Posterior vena cava (tissue), 2 donors: Measurements from ENCODE around the gene CASR. TPM values are rescaled to one million over a fixed set of nuclear protein-coding genes. Genes with fewer than 3 reads are reported as not detected.

ENCODE experiments used
- DNase-seq: peaks from one replicate; pipeline ENCODE4 v3.0.0-alpha.2; 2020; ENCODE audit warnings: low spot score
- intact Hi-C, 2 donors: fragments of 100-400 bp; cut with DNase I; formaldehyde crosslinking; loops; one replicate each; pipeline versions ENCODE4 v1.14.1 to v1.14.2; 2022 to 2023
- total RNA-seq, 2 donors: library from RNA; stranded (reverse); fragmentation: NEBNext Ultra II Directional; extraction: Animal tissue kit (Norgen Biotek cat#: 25700); gene quantifications; one replicate each; pipeline ENCODE4 v1.2.1, GENCODE V29; 2021
- donor health status: DM: yes; HTN: yes; CAD: no.
- donor health status: DM: yes; HTN: yes; CAD: no.

CASR gene
- total RNA-seq, 2 donors from 2014 or later: not detected

GRCh38 chr3:122253581-122253980 is 70.1 kb downstream of the CASR start:
- DNase-seq: no peak
- intact Hi-C loops: no loop called here

- no peak for DNase-seq
- intact Hi-C loops: no loop called here
Observed at GRCh38 chr3:122255757-122256439, 72.4 kb downstream of the CASR start.

GRCh38 chr3:122257644-122258364 is 74.3 kb downstream of the CASR start:
- intact Hi-C loops: no loop called here

GRCh38 chr3:122258757-122259371 is 75.4 kb downstream of the CASR start:
- peak; percentile 83 for DNase-seq
- intact Hi-C loops: no loop called here

More at GRCh38 chr3:122257644-122258364, 74.3 kb downstream of the CASR start:
- DNase-seq: no peak

- intact Hi-C loops: no loop called here
- DNase-seq: no peak
Observed at GRCh38 chr3:122260206-122260605, 76.7 kb downstream of the CASR start.

- no peak for DNase-seq
- intact Hi-C loops: no loop called here
Observed at GRCh38 chr3:122263058-122263457, 79.6 kb downstream of the CASR start.

GRCh38 chr3:122263974-122264588 is 80.6 kb downstream of the CASR start:
- DNase-seq: no peak
- intact Hi-C loops: no loop called here

- intact Hi-C loops: no loop called here
- no peak for DNase-seq
Observed at GRCh38 chr3:122265957-122266356, 82.5 kb downstream of the CASR start.

- DNase-seq: no peak
- intact Hi-C loops: no loop called here
Observed at GRCh38 chr3:122268257-122269024, 85.0 kb downstream of the CASR start.

- DNase-seq: no peak
- intact Hi-C loops: no loop called here
Observed at GRCh38 chr3:122269045-122269444, 85.6 kb downstream of the CASR start.

- DNase-seq: no peak
Observed at GRCh38 chr3:122271246-122271898, 87.9 kb downstream of the CASR start.

GRCh38 chr3:122272879-122273278 is 89.4 kb downstream of the CASR start:
- DNase-seq: no peak
- intact Hi-C loops: no loop called here

More at GRCh38 chr3:122271246-122271898, 87.9 kb downstream of the CASR start:
- intact Hi-C loops: no loop called here

GRCh38 chr3:122273498-122273897 is 90.0 kb downstream of the CASR start:
- intact Hi-C loops: no loop called here
- DNase-seq: no peak

- intact Hi-C loops: no loop called here
Observed at GRCh38 chr3:122281891-122282290, 98.4 kb downstream of the CASR start.

GRCh38 chr3:122283796-122284445 is 100.5 kb downstream of the CASR start:
- no peak for DNase-seq
- intact Hi-C loops: no loop called here

More at GRCh38 chr3:122281891-122282290, 98.4 kb downstream of the CASR start:
- DNase-seq: no peak

- intact Hi-C loops: no loop called here
- DNase-seq: no peak
Observed at GRCh38 chr3:122284486-122284885, 101.0 kb downstream of the CASR start.

GRCh38 chr3:122294359-122294758 is 110.9 kb downstream of the CASR start:
- no peak for DNase-seq
- intact Hi-C loops: no loop called here
